ENCODE data around the gene RFX4. TPM values are rescaled to one million over a fixed set of nuclear protein-coding genes. Genes with fewer than 3 reads are reported as not detected.
A peak's percentile ranks its signal among the peaks of the same experiment; 100 is the strongest.

Gene RFX4
- total and polyA plus RNA-seq, 2 donors, result 0.05 to 0.23 TPM

GRCh38 chr12:106767206-106767605 lies 184.4 kb downstream of the RFX4 start:
- peaks cover 5 to 11% of the 10 kb centered on the region in 2 donors for H3K4me1 ChIP-seq (ENCODE audit: control insufficient read depth in 2 of 2, insufficient read depth in 2 of 2, low read length in 2 of 2)
- H3K4me3 ChIP-seq (ENCODE audit: low read length in 2 of 2), result no peak overlapping the region
- H3K36me3 ChIP-seq (ENCODE audit: control insufficient read depth in 2 of 2, insufficient read depth in 2 of 2, low read length in 1 of 2), result no peaks in the 10 kb centered on the region
- no peaks in the 10 kb centered on the region for H3K9me3 ChIP-seq (ENCODE audit: control insufficient read depth in 2 of 2, insufficient read depth in 1 of 2, low read length in 1 of 2)
- 82% methylated on average over 2 of the region's 2 CpGs for WGBS
- H3K27me3 ChIP-seq (ENCODE audit: control insufficient read depth in 2 of 2, insufficient read depth in 1 of 2, low read length in 1 of 2), result peaks cover 2 to 20% of the 10 kb centered on the region in 2 donors
- no peak overlapping the region for H3K27ac ChIP-seq (ENCODE audit: low read depth in 1 of 2, low read length in 1 of 2)
- no peak for DNase-seq (ENCODE audit: low read depth in 6 of 9, low spot score in 9 of 9)

- H3K36me3 ChIP-seq (ENCODE audit: control insufficient read depth in 2 of 2, insufficient read depth in 2 of 2, low read length in 1 of 2), result no peaks in the 10 kb centered on the region
- H3K27ac ChIP-seq (ENCODE audit: low read depth in 1 of 2, low read length in 1 of 2), result no peak overlapping the region
- 60% methylated on average over 9 of the region's 9 CpGs for WGBS
- H3K27me3 ChIP-seq (ENCODE audit: control insufficient read depth in 2 of 2, insufficient read depth in 1 of 2, low read length in 1 of 2), result peaks cover 2 to 20% of the 10 kb centered on the region in 2 donors
- peaks cover 5 to 11% of the 10 kb centered on the region in 2 donors for H3K4me1 ChIP-seq (ENCODE audit: control insufficient read depth in 2 of 2, insufficient read depth in 2 of 2, low read length in 2 of 2)
- no peak overlapping the region for H3K4me3 ChIP-seq (ENCODE audit: low read length in 2 of 2)
- DNase-seq (ENCODE audit: low read depth in 6 of 9, low spot score in 9 of 9), result peak in 1 of 9 donors; percentile 28
- no peaks in the 10 kb centered on the region for H3K9me3 ChIP-seq (ENCODE audit: control insufficient read depth in 2 of 2, insufficient read depth in 1 of 2, low read length in 1 of 2)
Measured at GRCh38 chr12:106767954-106768822, 185.4 kb downstream of the RFX4 start.

GRCh38 chr12:106769078-106769477 lies 186.3 kb downstream of the RFX4 start:
- no peak for DNase-seq (ENCODE audit: low read depth in 6 of 9, low spot score in 9 of 9)
- no peaks in the 10 kb centered on the region for H3K9me3 ChIP-seq (ENCODE audit: control insufficient read depth in 2 of 2, insufficient read depth in 1 of 2, low read length in 1 of 2)
- no peak overlapping the region for H3K4me3 ChIP-seq (ENCODE audit: low read length in 2 of 2)
- no peak overlapping the region for H3K27ac ChIP-seq (ENCODE audit: low read depth in 1 of 2, low read length in 1 of 2)
- H3K4me1 ChIP-seq (ENCODE audit: control insufficient read depth in 2 of 2, insufficient read depth in 2 of 2, low read length in 2 of 2), result peaks cover 5 to 11% of the 10 kb centered on the region in 2 donors
- H3K27me3 ChIP-seq (ENCODE audit: control insufficient read depth in 2 of 2, insufficient read depth in 1 of 2, low read length in 1 of 2), result peaks cover 2 to 20% of the 10 kb centered on the region in 2 donors
- H3K36me3 ChIP-seq (ENCODE audit: control insufficient read depth in 2 of 2, insufficient read depth in 2 of 2, low read length in 1 of 2), result no peaks in the 10 kb centered on the region
- WGBS, result 57% methylated on average over 5 of the region's 5 CpGs

DNA sequence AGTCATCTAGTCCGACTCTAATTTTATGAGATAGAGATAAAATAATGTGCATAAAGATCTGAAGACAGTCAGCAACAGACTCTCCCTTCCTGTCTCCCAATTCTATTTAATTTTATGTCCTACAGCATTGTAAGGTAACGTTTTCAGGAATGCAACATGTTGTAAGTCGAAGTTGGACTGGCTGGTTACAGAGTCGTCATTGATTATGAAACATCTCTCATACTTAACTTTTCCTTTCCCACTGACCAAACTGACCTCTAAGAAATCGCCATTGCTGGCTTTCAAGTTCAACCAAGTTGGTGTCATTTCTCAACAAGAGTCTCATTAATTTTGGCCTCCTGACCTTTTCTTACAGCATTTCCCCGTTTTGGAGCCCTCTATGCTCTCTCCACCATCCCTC lies 186.7 kb downstream of the RFX4 start:
- WGBS, result 82% methylated on average over 6 of the region's 6 CpGs
- no peak for DNase-seq (ENCODE audit: low read depth in 6 of 9, low spot score in 9 of 9)
- no peak overlapping the region for H3K4me3 ChIP-seq (ENCODE audit: low read length in 2 of 2)
- no peak overlapping the region for H3K27ac ChIP-seq (ENCODE audit: low read depth in 1 of 2, low read length in 1 of 2)
- H3K36me3 ChIP-seq (ENCODE audit: control insufficient read depth in 2 of 2, insufficient read depth in 2 of 2, low read length in 1 of 2), result no peaks in the 10 kb centered on the region
- H3K27me3 ChIP-seq (ENCODE audit: control insufficient read depth in 2 of 2, insufficient read depth in 1 of 2, low read length in 1 of 2), result peaks cover 2 to 20% of the 10 kb centered on the region in 2 donors
- H3K9me3 ChIP-seq (ENCODE audit: control insufficient read depth in 2 of 2, insufficient read depth in 1 of 2, low read length in 1 of 2), result no peaks in the 10 kb centered on the region
- H3K4me1 ChIP-seq (ENCODE audit: control insufficient read depth in 2 of 2, insufficient read depth in 2 of 2, low read length in 2 of 2), result peaks cover 5 to 11% of the 10 kb centered on the region in 2 donors

- peaks cover 2 to 17% of the 10 kb centered on the region in 2 donors for H3K27me3 ChIP-seq (ENCODE audit: control insufficient read depth in 2 of 2, insufficient read depth in 1 of 2, low read length in 1 of 2)
- no peak overlapping the region for H3K4me3 ChIP-seq (ENCODE audit: low read length in 2 of 2)
- peaks cover 0 to 3% of the 10 kb centered on the region in 2 donors for H3K9me3 ChIP-seq (ENCODE audit: control insufficient read depth in 2 of 2, insufficient read depth in 1 of 2, low read length in 1 of 2)
- H3K27ac ChIP-seq (ENCODE audit: low read depth in 1 of 2, low read length in 1 of 2), result no peak overlapping the region
- DNase-seq (ENCODE audit: low read depth in 6 of 9, low spot score in 9 of 9), result no peak
- H3K36me3 ChIP-seq (ENCODE audit: control insufficient read depth in 2 of 2, insufficient read depth in 2 of 2, low read length in 1 of 2), result no peaks in the 10 kb centered on the region
- peaks cover 11 to 17% of the 10 kb centered on the region in 2 donors for H3K4me1 ChIP-seq (ENCODE audit: control insufficient read depth in 2 of 2, insufficient read depth in 2 of 2, low read length in 2 of 2)
Measured at GRCh38 chr12:106771425-106771824, 188.6 kb downstream of the RFX4 start.

DNA sequence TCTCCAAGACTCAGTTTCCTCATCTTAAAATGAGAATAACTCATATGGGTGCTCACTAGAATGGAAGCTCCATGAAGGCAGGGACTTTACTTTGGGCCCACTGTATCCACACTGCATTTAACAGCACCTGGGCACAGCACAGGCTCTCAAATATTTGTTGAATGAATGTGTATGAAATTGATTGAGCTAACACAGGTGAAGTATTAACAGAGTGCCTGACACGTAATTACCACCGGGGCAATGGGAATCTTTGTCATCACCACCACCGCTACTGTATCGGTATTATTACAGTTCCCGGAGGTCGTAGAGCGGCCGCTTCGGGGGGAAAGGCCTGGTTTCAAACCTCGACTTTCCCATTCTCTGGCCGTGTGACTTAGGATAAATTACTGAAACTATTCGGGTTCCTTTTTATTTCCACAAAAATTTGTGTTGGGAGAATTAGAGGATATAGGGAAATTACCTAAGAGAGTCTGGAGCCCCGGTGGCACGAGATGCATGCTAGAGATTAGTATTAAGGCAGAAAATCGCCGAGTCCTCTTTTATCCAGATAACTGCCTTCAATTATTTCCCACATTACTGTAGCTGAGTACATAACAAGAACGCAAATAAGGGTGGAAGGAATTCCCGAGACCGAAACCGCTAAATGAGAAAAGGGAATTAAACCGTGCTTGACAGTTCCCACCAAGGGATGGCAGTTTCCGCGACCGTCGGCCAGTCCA lies 190.6 kb downstream of the RFX4 start:
- 50% methylated on average over 25 of the region's 25 CpGs for WGBS
- peak overlapping the region; percentile 44 to 93 for H3K27ac ChIP-seq (ENCODE audit: low read depth in 1 of 2, low read length in 1 of 2)
- H3K4me1 ChIP-seq (ENCODE audit: control insufficient read depth in 2 of 2, insufficient read depth in 2 of 2, low read length in 2 of 2), result peaks cover 11 to 17% of the 10 kb centered on the region in 2 donors
- H3K36me3 ChIP-seq (ENCODE audit: control insufficient read depth in 2 of 2, insufficient read depth in 2 of 2, low read length in 1 of 2), result peaks cover 0 to under 1% of the 10 kb centered on the region in 2 donors
- H3K27me3 ChIP-seq (ENCODE audit: control insufficient read depth in 2 of 2, insufficient read depth in 1 of 2, low read length in 1 of 2), result peaks cover 0 to 11% of the 10 kb centered on the region in 2 donors
- peaks cover 0 to 3% of the 10 kb centered on the region in 2 donors for H3K9me3 ChIP-seq (ENCODE audit: control insufficient read depth in 2 of 2, insufficient read depth in 1 of 2, low read length in 1 of 2)
- peak overlapping the region; percentile 64 to 97 for H3K4me3 ChIP-seq (ENCODE audit: low read length in 2 of 2)
- no peak for DNase-seq (ENCODE audit: low read depth in 6 of 9, low spot score in 9 of 9)

- H3K4me1 ChIP-seq (ENCODE audit: control insufficient read depth in 2 of 2, insufficient read depth in 2 of 2, low read length in 2 of 2), result peaks cover 11% of the 10 kb centered on the region in 2 donors
- under 1% methylated on average over 66 of the region's 66 CpGs for WGBS
Measured at GRCh38 chr12:106774005-106774807, 191.4 kb downstream of the RFX4 start, which contains the start of gene RIC8B. Gene RIC8B (plus strand): TSS chr12:106774682. CDS start chr12:106774746, 64 bp downstream.

GRCh38 chr12:106774808-106775524 lies 192.2 kb downstream of the RFX4 start:
- 8% methylated on average over 29 of the region's 29 CpGs for WGBS
- Histone ChIP-seq H3K27me3 (ENCODE audit: control insufficient read depth in 2 of 2, insufficient read depth in 1 of 2, low read length in 1 of 2) (no peaks in the 10 kb centered on the region), H3K4me1 (ENCODE audit: control insufficient read depth in 2 of 2, insufficient read depth in 2 of 2, low read length in 2 of 2) (peaks cover 11% of the 10 kb centered on the region in 2 donors), H3K4me3 (ENCODE audit: low read length in 2 of 2) (peak overlapping the region; percentile 64 to 97), H3K9me3 (ENCODE audit: control insufficient read depth in 2 of 2, insufficient read depth in 1 of 2, low read length in 1 of 2) (peaks cover 0 to 3% of the 10 kb centered on the region in 2 donors), H3K27ac (ENCODE audit: low read depth in 1 of 2, low read length in 1 of 2) (peak overlapping the region; percentile 85 to 93), H3K36me3 (ENCODE audit: control insufficient read depth in 2 of 2, insufficient read depth in 2 of 2, low read length in 1 of 2) (peaks cover 0 to 7% of the 10 kb centered on the region in 2 donors)
- peak in 4 of 9 donors; percentile 25 to 60 (median 34) for DNase-seq (ENCODE audit: low read depth in 6 of 9, low spot score in 9 of 9)

More at GRCh38 chr12:106774005-106774807, 191.4 kb downstream of the RFX4 start, which contains the start of gene RIC8B:
- peaks cover 0 to 3% of the 10 kb centered on the region in 2 donors for H3K9me3 ChIP-seq (ENCODE audit: control insufficient read depth in 2 of 2, insufficient read depth in 1 of 2, low read length in 1 of 2)
- peaks cover 0 to 4% of the 10 kb centered on the region in 2 donors for H3K27me3 ChIP-seq (ENCODE audit: control insufficient read depth in 2 of 2, insufficient read depth in 1 of 2, low read length in 1 of 2)
- peak; percentile 83 to 97 (median 92) for DNase-seq (ENCODE audit: low read depth in 6 of 9, low spot score in 9 of 9)
- peaks cover 0 to 5% of the 10 kb centered on the region in 2 donors for H3K36me3 ChIP-seq (ENCODE audit: control insufficient read depth in 2 of 2, insufficient read depth in 2 of 2, low read length in 1 of 2)
- peak within 1 kb of the TSS; percentile 85 to 93 for H3K27ac ChIP-seq (ENCODE audit: low read depth in 1 of 2, low read length in 1 of 2)
- H3K4me3 ChIP-seq (ENCODE audit: low read length in 2 of 2), result peak within 1 kb of the TSS; percentile 64 to 97
